SK-N-SH treated with all-trans-retinoic acid at 6 μM for 48 hours (cell line): ENCODE measurements around the gene MIPEP.

Source experiments
- ATAC-seq: fragments of 200-7000 bp; cut with Tn5 transposase; 3 replicates; pipeline ENCODE4 v1.9.1; 2020; ENCODE audit warnings: mild to moderate bottlenecking, moderate library complexity
- ARNTL ChIP-seq: fragments of 450-650 bp; formaldehyde crosslinking; IDR thresholded peaks from 2 replicates; pipeline ENCODE4 v1.5.0; 2020; ENCODE audit warnings: low read depth, mild to moderate bottlenecking, moderate library complexity, borderline replicate concordance
- BACH2 ChIP-seq: fragments of 250-450 bp; sonication (Bioruptor Pico); IDR thresholded peaks from 2 replicates; pipeline ENCODE4 v1.9.0; 2021; ENCODE audit warnings: mild to moderate bottlenecking, borderline replicate concordance
- CSRNP3 ChIP-seq: fragments of 250-450 bp; sonication (Bioruptor Pico); IDR thresholded peaks from 2 replicates; pipeline ENCODE4 v1.5.1; 2021; ENCODE audit warnings: mild to moderate bottlenecking, moderate library complexity
- ESRRG ChIP-seq: fragments of 250-450 bp; sonication (Bioruptor Pico); IDR thresholded peaks from 2 replicates; pipeline ENCODE4 v1.6.1; 2021; ENCODE audit warnings: mild to moderate bottlenecking
- GLIS3 ChIP-seq: fragments of 250-450 bp; sonication (Bioruptor Pico); IDR thresholded peaks from 2 replicates; pipeline ENCODE4 v1.5.0; 2020; ENCODE audit warnings: mild to moderate bottlenecking, moderate library complexity
- ISL1 ChIP-seq: fragments of 250-450 bp; sonication (Bioruptor Pico); IDR thresholded peaks from 2 replicates; pipeline ENCODE4 v2.1.2; 2022; ENCODE audit warnings: mild to moderate bottlenecking, moderate library complexity
- OSR1 ChIP-seq: fragments of 250-450 bp; sonication (Bioruptor Pico); IDR thresholded peaks from 2 replicates; pipeline ENCODE4 v1.8.0; 2022; ENCODE audit warnings: moderate library complexity, mild to moderate bottlenecking, inconsistent platforms
- RARB ChIP-seq: fragments of 250-450 bp; sonication (Bioruptor Pico); IDR thresholded peaks from 2 replicates; pipeline ENCODE4 v1.8.0; 2021; ENCODE audit warnings: mild to moderate bottlenecking, moderate library complexity
- SNAI2 ChIP-seq: fragments of 250-450 bp; sonication (Bioruptor Pico); IDR thresholded peaks from 2 replicates; pipeline ENCODE4 v1.5.0; 2020; ENCODE audit warnings: mild to moderate bottlenecking, moderate library complexity
- TCF4 ChIP-seq: fragments of 250-450 bp; sonication (Bioruptor Pico); IDR thresholded peaks from 2 replicates; pipeline ENCODE4 v1.8.0; 2021; ENCODE audit warnings: mild to moderate bottlenecking, moderate library complexity, borderline replicate concordance
- TOX ChIP-seq: fragments of 250-450 bp; sonication (Bioruptor Pico); IDR thresholded peaks from 2 replicates; pipeline ENCODE4 v1.8.0; 2021; ENCODE audit warnings: mild to moderate bottlenecking, moderate library complexity, borderline replicate concordance
- ZC3H10 ChIP-seq: fragments of 250-450 bp; sonication (Bioruptor Pico); IDR thresholded peaks from 2 replicates; pipeline ENCODE4 v1.5.1; 2021; ENCODE audit warnings: mild to moderate bottlenecking, moderate library complexity
- ZFP3 ChIP-seq: fragments of 250-450 bp; sonication (Bioruptor Pico); IDR thresholded peaks from 2 replicates; pipeline ENCODE4 v1.5.0; 2020; ENCODE audit warnings: mild to moderate bottlenecking, moderate library complexity
- ZFP30 ChIP-seq: fragments of 450-650 bp; formaldehyde crosslinking; IDR thresholded peaks from 2 replicates; pipeline ENCODE4 v1.5.0; 2022; ENCODE audit warnings: mild to moderate bottlenecking, moderate library complexity
- ZNF565 ChIP-seq: fragments of 450-650 bp; formaldehyde crosslinking; conservative IDR thresholded peaks from 2 replicates; pipeline ENCODE4 v1.5.0; 2020; ENCODE audit warnings: low read depth, mild to moderate bottlenecking, moderate library complexity
- ZNF8 ChIP-seq: fragments of 450-650 bp; formaldehyde crosslinking; IDR thresholded peaks from 2 replicates; pipeline ENCODE4 v1.5.0; 2020; ENCODE audit warnings: mild to moderate bottlenecking, moderate library complexity
- TF ChIP-seq, protein P1 (sequence below): fragments of 250-450 bp; sonication (Bioruptor Pico); IDR thresholded peaks from 2 replicates; pipeline ENCODE4 v1.5.0; 2020; ENCODE audit warnings: mild to moderate bottlenecking, moderate library complexity
- TF ChIP-seq, protein P2 (sequence below): fragments of 250-450 bp; sonication (Bioruptor Pico); IDR thresholded peaks from 2 replicates; pipeline ENCODE4 v1.8.0; 2020; ENCODE audit warnings: mild to moderate bottlenecking, moderate library complexity, borderline replicate concordance
- TF ChIP-seq, protein P3 (sequence below): fragments of 250-450 bp; sonication (Bioruptor Pico); IDR thresholded peaks from 2 replicates; pipeline ENCODE4 v1.5.1; 2020; ENCODE audit warnings: low read depth, mild to moderate bottlenecking, moderate library complexity
- TF ChIP-seq, protein P4 (sequence below): fragments of 250-450 bp; sonication (Bioruptor Pico); IDR thresholded peaks from 2 replicates; pipeline ENCODE4 v1.8.0; 2021; ENCODE audit warnings: low read depth, mild to moderate bottlenecking, moderate library complexity, borderline replicate concordance

MIPEP gene

DNA sequence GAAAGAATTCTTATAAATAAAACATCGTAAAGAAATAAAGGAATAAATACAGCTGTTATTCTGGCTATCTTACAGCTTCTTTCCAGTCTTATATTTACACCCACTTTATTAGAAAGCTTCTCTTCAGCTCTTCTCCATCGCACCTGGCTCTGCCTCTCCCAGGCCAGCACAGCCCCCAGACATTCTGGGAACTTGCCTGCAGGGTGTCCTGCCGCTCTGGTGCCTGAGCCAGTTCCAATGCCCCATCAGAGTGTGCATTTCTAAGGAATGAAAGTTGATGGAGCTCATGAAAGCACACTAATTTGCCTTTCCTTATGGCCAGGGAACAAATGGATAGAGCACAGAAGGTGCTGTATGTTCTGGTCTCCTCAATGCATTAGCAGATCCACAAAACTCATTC is 68.7 kb downstream of the MIPEP start (continued):
- TF ChIP-seq TCF4 (CRISPR knock-in tag): no peak
- TF ChIP-seq TOX: no peak
- TF ChIP-seq BACH2 (CRISPR knock-in tag): no peak
- TF ChIP-seq ARNTL (CRISPR knock-in tag): no peak
- TF ChIP-seq ZNF565 (CRISPR knock-in tag): no peak
- no peak for TF ChIP-seq ZC3H10

- ATAC-seq: no peak
- no peak for TF ChIP-seq ZNF8 (CRISPR knock-in tag)
- no peak for TF ChIP-seq ZFP30
- TF ChIP-seq ISL1: no peak
- TF ChIP-seq, protein P1, sequence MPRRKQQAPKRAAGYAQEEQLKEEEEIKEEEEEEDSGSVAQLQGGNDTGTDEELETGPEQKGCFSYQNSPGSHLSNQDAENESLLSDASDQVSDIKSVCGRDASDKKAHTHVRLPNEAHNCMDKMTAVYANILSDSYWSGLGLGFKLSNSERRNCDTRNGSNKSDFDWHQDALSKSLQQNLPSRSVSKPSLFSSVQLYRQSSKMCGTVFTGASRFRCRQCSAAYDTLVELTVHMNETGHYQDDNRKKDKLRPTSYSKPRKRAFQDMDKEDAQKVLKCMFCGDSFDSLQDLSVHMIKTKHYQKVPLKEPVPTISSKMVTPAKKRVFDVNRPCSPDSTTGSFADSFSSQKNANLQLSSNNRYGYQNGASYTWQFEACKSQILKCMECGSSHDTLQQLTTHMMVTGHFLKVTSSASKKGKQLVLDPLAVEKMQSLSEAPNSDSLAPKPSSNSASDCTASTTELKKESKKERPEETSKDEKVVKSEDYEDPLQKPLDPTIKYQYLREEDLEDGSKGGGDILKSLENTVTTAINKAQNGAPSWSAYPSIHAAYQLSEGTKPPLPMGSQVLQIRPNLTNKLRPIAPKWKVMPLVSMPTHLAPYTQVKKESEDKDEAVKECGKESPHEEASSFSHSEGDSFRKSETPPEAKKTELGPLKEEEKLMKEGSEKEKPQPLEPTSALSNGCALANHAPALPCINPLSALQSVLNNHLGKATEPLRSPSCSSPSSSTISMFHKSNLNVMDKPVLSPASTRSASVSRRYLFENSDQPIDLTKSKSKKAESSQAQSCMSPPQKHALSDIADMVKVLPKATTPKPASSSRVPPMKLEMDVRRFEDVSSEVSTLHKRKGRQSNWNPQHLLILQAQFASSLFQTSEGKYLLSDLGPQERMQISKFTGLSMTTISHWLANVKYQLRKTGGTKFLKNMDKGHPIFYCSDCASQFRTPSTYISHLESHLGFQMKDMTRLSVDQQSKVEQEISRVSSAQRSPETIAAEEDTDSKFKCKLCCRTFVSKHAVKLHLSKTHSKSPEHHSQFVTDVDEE (CRISPR knock-in tag): no peak
Observed at GRCh38 chr13:23817830-23818229, 71.4 kb downstream of the MIPEP start.

DNA sequence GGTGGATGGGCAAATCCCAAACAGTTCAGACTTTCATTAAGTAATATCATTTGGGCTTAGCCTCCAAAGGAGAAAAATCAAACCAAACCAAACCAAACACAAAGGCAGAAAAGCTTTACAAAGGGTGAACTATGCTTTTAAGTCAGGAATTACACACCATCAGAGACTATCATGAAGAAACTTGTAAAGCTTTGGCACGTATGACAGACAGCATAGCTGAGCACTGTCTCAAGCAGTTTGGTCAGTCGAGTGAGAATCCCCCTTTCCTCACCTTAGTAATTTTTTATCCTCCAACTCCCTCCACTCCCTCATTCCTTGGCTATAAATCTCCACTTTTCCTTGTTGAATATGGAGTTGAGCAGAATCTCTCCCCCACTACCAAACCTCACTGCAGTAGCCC is 72.1 kb downstream of the MIPEP start:
- no peak for ATAC-seq
- TF ChIP-seq TOX (no peak), ZFP3 (CRISPR knock-in tag) (no peak), SNAI2 (CRISPR knock-in tag) (no peak), BACH2 (CRISPR knock-in tag) (no peak), TCF4 (CRISPR knock-in tag) (no peak), GLIS3 (CRISPR knock-in tag) (no peak), OSR1 (no peak), ARNTL (CRISPR knock-in tag) (no peak), ZFP30 (no peak), ZC3H10 (no peak), CSRNP3 (CRISPR knock-in tag) (no peak), RARB (CRISPR knock-in tag) (no peak), ISL1 (no peak), ESRRG (CRISPR knock-in tag) (no peak), ZNF8 (CRISPR knock-in tag) (no peak), ZNF565 (CRISPR knock-in tag) (no peak)
- TF ChIP-seq, protein P2, sequence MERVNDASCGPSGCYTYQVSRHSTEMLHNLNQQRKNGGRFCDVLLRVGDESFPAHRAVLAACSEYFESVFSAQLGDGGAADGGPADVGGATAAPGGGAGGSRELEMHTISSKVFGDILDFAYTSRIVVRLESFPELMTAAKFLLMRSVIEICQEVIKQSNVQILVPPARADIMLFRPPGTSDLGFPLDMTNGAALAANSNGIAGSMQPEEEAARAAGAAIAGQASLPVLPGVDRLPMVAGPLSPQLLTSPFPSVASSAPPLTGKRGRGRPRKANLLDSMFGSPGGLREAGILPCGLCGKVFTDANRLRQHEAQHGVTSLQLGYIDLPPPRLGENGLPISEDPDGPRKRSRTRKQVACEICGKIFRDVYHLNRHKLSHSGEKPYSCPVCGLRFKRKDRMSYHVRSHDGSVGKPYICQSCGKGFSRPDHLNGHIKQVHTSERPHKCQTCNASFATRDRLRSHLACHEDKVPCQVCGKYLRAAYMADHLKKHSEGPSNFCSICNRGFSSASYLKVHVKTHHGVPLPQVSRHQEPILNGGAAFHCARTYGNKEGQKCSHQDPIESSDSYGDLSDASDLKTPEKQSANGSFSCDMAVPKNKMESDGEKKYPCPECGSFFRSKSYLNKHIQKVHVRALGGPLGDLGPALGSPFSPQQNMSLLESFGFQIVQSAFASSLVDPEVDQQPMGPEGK (CRISPR knock-in tag): no peak
- TF ChIP-seq, protein P1 (CRISPR knock-in tag): no peak
- TF ChIP-seq, protein P3, sequence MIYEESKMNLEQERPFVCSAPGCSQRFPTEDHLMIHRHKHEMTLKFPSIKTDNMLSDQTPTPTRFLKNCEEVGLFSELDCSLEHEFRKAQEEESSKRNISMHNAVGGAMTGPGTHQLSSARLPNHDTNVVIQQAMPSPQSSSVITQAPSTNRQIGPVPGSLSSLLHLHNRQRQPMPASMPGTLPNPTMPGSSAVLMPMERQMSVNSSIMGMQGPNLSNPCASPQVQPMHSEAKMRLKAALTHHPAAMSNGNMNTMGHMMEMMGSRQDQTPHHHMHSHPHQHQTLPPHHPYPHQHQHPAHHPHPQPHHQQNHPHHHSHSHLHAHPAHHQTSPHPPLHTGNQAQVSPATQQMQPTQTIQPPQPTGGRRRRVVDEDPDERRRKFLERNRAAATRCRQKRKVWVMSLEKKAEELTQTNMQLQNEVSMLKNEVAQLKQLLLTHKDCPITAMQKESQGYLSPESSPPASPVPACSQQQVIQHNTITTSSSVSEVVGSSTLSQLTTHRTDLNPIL: no peak
- TF ChIP-seq, protein P4, sequence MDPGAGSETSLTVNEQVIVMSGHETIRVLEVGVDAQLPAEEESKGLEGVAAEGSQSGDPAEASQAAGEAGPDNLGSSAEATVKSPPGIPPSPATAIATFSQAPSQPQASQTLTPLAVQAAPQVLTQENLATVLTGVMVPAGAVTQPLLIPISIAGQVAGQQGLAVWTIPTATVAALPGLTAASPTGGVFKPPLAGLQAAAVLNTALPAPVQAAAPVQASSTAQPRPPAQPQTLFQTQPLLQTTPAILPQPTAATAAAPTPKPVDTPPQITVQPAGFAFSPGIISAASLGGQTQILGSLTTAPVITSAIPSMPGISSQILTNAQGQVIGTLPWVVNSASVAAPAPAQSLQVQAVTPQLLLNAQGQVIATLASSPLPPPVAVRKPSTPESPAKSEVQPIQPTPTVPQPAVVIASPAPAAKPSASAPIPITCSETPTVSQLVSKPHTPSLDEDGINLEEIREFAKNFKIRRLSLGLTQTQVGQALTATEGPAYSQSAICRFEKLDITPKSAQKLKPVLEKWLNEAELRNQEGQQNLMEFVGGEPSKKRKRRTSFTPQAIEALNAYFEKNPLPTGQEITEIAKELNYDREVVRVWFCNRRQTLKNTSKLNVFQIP (CRISPR knock-in tag): no peak
